D721Med (cell line): ENCODE measurements around the gene CDK14.
A peak's percentile ranks its signal among the peaks of the same experiment; 100 is the strongest.

Source experiments
- DNase-seq: peaks from one replicate; pipeline ENCODE4 v3.0.0; 2011; ENCODE audit warnings: low spot score; ENCODE audit not compliant: insufficient read length
- FAIRE-seq: peaks from 2 replicates; lab custom pipeline; 2011; peaks lifted over from hg19 to GRCh38; lab: Jason Lieb, UNC
- CTCF ChIP-seq: IDR thresholded peaks from 2 replicates; pipeline ENCODE4 v1.5.1; 2012; ENCODE audit warnings: mild to moderate bottlenecking, control low read depth; ENCODE audit not compliant: insufficient read depth; ENCODE audit errors: missing control alignments

Gene CDK14

GRCh38 chr7:90709501-90710465, 113.7 kb downstream of the CDK14 start:
- FAIRE-seq: no peak
- TF ChIP-seq CTCF: no peak
- DNase-seq: no peak

GRCh38 chr7:90710466-90710850, 114.3 kb downstream of the CDK14 start:
- no peak for TF ChIP-seq CTCF
- DNase-seq: no peak
- no peak for FAIRE-seq

- FAIRE-seq (no peak), DNase-seq (no peak)
- TF ChIP-seq CTCF: no peak
These were observed 117.5 kb downstream of the CDK14 start for GRCh38 chr7:90713628-90714027.

- no peak for TF ChIP-seq CTCF
- no peak for FAIRE-seq
- DNase-seq: no peak
These were observed 118.9 kb downstream of the CDK14 start for GRCh38 chr7:90715067-90715466.

GRCh38 chr7:90717296-90718060, 121.4 kb downstream of the CDK14 start:
- no peak for TF ChIP-seq CTCF
- FAIRE-seq: no peak
- DNase-seq: no peak

GRCh38 chr7:90719155-90719554, 123.0 kb downstream of the CDK14 start:
- no peak for TF ChIP-seq CTCF
- FAIRE-seq: peak; percentile 60
- DNase-seq: no peak
